GM18870 (cell line): ENCODE measurements around the gene CTNNA2.

Experiments used
- ATAC-seq: cut with Tn5 transposase; IDR thresholded peaks from one replicate; pipeline ENCODE4 v1.9.1; 2021; ENCODE audit warnings: moderate library complexity; ENCODE audit not compliant: unreplicated experiment

Gene CTNNA2

DNA sequence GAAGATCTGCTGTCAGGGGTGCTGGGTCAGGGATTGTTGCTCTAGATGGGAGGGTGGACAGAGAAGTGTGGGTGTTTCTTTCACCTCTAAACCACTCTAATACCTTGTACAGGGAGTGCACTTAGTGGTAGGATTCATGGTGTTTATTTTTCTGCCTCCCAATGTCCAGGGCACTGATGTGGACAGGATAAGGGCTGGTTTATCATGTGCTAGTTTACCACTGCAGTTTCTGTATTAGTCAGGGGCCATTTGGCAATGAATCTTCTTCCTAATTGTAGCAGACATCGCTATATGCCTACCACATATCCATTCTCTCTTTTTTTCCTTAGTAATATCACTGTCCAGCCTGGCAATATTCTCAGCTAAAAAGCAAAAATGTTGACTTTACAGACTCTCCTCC is 842.0 kb downstream of the CTNNA2 start:
- no peak for ATAC-seq

DNA sequence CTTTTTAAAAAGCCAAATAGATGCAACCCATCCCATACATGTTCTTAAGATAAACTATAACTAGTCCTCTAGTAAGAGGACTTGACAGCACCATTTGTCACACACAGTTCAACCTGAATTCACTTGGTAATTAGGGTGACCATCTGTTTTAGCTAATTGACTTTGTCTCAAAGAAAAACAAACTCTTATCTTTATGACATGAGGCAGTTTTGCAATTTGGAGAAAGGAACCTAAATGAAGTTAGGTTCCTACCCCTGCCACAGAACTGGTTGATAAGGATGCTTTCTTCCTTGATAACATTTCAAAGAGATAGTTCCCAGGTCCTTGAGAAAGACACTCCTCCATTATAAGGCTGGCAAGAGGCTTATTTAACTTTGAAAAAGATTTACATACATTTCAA is 849.1 kb downstream of the CTNNA2 start:
- ATAC-seq = no peak

DNA sequence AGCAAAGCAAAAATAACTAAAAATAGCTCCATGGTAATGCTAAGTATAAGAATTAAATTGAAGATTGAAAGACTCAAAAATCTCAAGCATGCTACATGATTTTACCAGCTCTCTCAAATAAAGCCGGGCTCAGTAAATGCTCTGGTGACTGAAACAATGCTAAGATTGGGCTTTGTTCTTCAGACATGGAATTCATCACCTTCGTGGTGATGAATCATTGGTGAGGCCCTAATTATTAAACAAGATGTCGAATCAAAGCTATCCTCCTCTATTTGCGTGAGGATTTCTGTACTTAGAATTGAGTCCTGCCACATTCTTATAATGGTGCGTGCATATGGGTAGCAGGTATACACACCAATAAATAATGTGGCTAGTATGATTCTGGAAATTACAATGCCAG is 850.5 kb downstream of the CTNNA2 start:
- no peak for ATAC-seq

DNA sequence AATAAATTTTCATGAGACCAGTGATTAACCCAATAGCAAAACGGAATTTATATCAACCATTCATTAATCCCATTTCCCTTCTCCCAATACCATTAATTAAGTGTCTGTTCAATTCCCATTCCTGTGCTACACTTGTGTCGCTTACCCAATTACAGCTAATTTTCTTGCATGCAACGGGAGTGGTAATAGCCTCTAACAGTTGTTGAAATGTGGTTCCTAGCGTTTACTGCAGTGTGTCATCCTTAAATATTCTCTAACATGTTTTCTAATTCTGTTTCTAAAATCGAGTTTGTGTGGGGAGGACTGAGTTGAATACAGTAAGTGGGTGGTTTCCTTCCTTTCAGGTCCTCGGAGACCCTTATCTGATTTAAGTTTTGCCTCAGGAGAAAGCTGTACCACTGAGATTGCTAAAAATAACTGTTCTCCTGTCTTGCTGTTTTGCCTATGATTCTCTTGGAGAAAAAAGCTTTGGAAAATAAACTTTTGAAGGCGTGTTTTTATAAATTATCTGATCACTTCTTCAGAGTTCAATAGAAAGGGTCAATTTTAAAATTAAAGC is 851.0 kb downstream of the CTNNA2 start:
- no peak for ATAC-seq

DNA sequence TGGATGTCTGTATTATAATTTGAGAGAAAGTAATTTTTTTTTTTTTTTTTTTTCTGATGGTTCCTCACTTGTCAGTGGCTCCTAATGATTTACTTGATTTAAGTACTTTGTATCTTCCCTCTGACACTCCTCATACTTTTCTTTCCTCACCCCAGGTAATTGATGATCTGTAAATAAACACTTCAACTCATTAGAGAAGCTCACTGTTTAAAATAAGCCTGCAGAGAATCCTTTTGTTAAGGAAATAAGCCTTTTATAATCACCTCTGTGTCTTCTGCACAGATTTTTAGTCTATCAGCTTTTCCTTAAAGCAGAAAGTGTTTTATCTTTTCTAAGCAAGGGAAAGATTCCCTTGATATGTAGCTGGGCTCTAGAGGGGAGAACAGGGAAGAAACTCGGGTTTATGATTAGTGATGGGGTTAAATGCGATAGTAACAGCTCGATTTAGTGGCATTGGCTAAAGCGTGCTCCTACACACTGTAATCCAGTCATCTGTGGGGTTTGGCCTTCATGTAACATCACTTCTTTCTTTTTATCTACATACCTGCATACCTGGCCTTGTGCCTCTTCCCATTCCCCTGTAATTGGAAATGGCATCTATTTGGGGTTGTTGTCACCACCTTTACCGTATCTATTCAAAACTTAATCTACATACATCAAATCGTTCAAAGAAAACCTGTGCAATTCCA is 851.8 kb downstream of the CTNNA2 start:
- no peak for ATAC-seq

DNA sequence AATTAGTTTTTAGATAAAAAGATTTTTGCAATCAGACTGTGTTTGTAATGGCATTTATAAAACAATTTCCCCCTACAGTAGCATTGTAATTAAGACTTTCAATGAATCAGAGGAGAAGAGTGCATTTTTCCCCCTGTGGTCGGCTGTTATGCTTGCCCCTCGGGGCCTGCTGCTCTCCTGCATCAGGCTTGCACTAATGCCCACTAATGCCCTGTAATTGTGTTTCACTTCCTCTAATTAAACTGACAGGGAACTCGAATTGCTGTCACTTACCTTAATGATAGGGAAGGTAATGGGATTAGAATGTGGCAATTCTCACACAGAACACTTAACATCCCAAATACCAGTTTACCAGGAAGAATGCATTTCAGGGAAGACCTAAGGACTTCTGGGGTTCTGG is 852.9 kb downstream of the CTNNA2 start:
- no peak for ATAC-seq

DNA sequence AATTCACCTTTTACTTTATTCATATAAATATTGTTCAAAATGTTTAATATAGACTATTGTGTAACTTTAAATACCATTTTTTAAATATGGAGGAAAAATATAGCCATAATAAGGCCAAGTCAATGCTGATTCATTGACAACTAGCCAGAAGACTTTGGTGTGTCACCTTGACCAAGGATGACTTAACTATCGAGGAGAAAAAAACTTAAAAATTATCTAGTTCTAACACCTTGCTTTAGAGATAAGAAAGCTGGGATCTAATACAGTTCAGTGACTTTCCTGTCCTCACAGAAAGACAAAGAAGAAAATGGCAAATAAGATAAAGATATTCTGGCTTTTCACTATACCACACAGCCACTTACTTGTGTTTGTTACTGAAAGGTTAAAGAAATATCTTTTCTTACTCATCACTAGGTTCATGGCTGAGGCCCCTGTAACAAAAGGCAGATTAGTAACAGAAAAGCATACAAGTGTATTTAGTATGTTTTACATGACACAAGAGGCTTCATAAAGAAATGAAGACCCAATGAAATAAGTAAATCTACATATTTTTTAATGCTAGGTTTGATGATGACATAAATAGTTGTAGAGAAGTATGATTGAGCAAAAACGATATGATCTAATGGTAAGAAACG is 857.6 kb downstream of the CTNNA2 start:
- no peak for ATAC-seq

DNA sequence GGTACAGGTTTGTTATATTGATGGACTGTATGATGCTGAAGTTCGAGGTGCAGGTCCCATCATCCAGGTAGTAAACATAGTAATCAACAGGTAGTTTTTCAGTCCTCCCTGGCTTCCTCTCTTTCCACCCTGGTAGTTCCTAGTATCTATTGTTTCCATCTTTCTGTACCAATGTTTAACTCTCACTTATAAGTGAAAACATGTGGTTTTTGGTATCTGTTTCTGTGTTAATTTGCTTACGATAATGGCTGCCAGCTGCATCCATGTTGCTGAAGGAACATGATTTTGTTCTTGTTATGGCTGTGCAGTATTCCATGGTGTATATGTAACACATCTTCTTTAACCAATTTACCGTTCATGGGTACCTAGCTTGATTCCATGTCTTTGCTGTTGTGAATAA is 861.3 kb downstream of the CTNNA2 start:
- no peak for ATAC-seq

DNA sequence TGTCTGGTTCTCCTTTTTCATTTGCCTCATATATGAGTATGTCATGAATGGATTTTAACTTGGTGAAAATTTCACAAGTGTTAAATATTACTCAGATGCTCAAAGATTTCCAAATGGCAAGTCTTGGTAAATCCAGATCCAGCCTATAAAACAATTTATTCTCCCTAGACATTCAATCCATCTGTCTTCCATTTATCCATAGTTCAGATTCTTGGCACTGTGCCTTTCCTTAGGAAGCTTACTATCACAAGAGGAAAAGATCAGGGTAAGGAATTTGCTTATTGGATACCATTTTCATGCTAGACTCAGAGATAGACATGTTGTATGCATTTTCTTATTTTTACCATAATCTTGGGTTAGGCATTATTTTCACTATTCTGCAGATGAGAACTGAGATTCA is 864.2 kb downstream of the CTNNA2 start:
- ATAC-seq = no peak

DNA sequence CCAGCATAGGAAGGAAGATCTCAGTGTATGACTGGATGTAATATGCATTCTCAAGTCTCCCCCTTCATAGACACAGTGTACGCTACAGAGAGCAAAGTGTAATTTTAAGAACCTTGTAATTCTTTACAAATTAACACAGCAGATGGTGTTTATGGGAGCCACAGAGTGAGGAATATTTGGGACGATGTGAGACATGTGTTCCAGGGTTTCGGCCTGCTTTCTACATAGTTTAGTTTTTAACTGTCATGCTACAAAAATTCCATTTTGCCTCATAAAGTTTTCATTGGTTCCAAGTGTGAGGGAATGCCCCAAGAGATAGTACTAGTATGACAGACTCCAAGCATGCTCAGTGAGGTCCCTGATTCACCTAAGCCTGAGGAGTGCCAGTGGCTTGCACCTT is 867.9 kb downstream of the CTNNA2 start:
- no peak for ATAC-seq

DNA sequence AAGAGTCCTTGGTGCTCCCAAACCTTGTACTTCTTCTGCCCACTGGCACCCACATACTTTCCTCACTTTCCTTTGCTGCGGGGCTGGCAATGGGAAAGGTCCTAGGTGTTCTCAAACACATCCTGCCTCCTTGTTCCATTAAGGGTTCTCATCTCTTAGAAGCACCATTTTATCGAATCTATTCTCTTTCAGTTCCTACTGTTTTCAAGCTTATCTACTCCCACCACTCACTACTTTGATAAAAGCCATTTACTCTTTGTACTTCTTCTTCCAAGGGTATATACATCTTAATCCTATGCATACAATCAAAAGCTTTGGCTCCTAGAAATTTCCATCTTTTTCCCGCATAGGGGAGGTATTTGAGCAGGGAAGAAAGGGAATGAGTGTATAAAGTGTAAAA is 868.8 kb downstream of the CTNNA2 start:
- no peak for ATAC-seq

DNA sequence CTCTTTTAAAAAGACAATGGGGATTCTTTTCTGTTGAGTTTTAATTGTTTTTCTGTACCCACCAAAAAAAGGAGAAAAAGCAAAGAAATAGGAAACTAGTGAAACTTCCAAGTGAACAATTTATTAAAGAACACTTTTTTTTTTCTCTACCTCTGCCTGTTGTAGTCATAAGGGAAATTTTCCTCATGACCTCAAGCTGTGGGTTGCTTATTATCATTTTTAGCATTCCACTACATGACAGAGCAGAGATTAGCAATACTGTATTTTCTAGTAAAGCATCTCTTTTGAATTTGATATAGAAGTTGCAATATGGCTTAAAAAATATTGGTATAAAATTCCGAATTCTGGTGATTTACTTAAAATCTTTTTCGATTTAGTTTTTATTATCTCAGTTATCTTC is 879.6 kb downstream of the CTNNA2 start:
- ATAC-seq = no peak

DNA sequence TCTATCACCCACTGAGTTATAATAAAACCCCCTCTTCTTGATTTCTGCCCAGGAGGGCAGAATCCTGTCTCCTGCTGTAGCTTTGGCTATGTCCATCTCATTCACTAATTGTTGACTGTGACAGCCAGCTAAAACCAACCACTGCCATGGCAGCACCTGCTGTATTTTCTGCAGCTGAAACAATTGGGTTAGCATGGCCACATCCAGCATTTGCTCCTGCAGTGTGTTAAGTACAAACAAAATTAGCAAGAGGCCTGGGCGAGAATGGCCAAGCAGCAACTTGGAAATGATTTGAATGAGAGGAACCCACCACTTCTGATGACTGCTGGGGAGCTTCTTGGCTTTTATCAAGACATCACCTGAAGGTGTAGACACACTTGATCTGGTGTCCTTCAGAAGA is 881.1 kb downstream of the CTNNA2 start:
- ATAC-seq = no peak

DNA sequence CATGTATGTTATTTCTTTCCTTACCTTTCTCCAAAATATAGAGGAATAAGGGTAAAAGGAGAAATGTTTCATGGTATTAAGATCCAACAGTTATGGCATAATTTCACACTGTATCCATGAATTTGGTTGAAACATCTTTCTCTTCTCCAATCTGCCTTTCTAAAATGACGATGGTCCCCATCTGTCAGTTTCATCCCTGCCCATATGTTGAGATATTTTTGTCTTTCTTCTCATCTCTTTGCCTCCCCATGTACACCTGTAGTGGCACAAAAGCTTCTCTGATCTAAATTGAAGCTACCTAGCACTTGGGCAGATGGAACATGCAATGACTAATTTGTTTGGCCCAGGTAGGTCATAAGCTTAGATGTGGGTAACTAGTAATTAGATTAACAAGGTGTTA is 882.4 kb downstream of the CTNNA2 start:
- ATAC-seq = no peak

DNA sequence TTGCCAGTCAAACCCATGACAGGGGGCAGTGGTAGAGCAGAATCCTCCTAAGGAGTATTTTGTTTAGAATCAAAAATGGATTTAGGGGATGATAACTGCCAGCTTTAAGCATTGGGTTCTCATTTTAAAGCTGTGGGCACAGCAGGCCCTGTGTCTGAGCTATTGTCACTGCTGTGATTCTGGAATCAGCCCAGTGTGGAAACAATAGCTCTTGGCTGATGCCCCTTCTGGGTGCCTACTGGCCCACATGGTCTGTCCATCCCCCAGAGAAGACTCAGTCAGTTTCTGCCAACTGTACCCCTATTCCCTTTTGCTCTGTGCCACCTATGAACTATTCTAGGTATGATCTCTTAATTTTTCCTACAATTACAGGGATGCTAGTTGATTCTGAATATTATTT is 883.4 kb downstream of the CTNNA2 start:
- ATAC-seq = no peak

DNA sequence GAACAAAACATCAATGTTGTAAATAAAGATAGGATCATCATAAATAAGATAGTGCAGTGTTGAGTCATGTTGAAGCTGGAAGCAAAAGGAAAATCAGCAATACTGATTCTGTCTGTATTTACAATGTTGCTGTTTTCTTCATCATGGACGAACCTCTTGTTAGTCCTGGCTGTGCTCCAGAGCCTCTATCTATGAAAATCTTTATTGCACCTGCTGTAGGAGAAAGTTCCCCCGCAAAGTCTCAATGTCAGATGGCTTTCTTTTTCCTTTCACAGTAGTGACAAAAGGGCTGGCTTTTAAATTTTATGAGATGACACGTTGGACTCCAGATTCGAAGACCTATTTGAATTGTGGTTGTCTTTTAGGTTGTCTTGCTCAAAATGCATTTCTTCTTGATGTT is 890.2 kb downstream of the CTNNA2 start:
- ATAC-seq = no peak

DNA sequence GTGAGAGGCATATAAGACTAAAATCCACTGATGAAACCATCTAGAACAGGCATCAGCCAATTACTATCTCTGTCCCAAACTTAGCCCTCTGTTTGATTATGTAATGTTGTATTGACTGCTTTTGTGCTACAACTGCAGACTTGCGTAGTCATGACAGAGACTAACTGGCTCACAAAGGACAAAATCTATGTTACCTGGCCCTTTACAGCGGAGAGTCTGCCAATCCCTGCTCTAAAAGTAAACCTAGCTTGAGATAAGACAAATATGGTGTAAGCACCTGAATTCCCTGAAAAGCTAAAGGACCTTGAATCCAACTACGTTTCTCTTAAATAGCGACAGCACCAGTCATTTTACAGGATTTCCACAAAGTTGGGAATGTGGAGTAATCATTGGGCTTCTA is 894.5 kb downstream of the CTNNA2 start:
- no peak for ATAC-seq

DNA sequence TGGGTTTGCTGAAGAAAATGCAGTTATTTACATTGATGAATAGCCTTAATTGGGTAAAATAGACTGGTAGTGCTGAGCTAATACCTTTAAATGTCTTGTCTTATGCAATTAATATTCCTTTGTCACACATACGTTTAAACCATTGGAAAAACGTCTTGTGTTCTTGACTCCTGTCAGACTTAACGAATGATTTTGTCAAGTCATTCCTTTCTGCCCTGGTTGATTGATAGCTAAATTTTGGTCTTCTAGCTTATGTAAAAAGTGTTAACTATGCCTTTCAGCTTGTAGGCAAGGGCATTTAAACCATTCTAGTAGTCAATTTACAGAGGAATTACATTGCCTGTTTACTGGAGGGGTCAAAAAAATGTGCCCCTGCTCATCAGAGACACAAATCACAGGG is 897.5 kb downstream of the CTNNA2 start:
- no peak for ATAC-seq

DNA sequence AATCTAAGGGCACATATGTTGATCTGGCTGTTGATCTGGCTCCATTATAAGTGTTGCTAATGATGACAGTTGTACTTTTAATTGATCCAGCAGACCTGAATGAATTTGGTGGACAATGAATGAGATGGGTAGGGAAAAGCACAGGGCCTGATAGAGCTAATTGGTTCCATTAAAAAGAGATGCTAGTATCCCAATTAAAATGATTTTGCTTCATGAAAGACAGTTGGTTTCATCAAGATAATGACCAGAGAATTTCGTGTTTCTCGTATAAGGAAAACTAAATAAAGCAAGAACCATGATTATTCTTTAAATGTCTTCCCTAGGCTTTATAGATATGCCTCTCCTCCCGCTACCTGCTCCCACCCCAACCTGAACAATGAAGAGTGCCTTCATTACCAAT is 900.3 kb downstream of the CTNNA2 start:
- ATAC-seq = no peak

DNA sequence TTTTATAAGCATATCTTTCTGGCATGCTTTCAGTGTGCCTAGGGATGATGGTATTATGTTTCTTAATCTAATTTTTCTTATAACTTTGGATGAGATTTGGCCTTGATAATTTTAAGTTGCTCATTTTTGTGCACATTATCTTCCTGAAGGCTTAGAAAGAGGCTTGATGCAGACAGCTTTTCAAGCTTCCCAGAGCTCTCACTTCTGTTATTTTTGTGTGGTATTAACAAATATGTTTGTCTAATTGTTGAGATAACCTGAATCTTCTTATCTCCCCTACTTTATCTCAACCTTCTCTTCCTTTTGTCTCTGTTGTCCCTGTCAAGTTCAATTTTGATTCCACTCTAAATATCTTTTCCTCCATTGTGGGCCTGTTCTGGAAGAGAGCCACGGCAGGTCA is 904.9 kb downstream of the CTNNA2 start:
- no peak for ATAC-seq

DNA sequence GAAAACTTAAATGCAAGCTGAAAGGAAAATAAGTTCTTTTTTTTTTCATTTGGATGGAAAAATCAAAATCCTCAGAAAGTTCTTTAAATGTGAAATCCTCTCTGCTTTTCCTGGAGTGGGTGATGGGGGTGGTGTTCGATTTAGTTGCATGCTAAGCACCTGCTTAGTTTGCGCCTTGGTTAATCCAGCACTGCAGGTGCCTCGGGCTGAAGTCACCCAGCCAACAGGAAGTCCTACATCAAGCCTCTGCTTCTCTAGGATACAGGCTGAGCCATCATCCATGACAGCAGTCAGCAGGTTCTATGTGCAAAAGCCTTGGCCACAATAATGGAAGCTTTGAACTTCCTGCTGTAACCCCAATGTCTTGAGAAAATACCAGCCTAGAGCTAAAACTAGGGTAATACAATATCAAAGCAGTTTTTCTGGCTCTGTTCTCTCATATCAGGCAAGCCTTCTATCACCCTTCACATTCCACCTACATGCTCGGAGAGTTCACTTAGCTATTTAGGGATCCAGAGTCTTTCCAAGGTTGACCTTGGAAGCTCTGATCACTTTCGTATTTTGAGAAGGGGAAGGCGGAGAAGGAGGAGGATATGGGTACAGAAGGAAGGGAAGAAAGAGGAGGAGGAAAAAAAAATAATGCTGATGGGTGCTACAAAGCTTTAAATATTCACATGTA is 907.8 kb downstream of the CTNNA2 start:
- no peak for ATAC-seq

DNA sequence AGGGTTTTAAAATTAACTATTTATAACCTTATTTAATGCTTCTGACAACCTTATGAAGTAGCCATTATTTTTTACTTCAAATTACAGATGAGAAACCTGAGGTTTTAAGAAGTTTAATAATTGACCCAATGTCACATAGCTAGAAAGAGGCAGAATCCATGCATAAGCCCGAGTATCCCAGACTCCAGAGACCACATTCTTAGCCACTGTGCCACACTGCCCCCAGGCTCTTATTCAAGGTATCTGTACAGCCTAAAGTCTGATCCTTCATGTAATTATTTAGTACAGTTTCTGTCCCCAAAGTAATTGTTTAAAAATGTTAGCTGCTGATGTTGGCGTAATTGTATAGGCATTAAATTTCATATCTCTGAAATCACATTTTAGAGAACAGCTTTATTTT is 916.4 kb downstream of the CTNNA2 start:
- ATAC-seq = no peak
